WTC11 (cell line): ENCODE results near the gene POU5F1. TPM values are rescaled to one million over a fixed set of nuclear protein-coding genes. Genes with fewer than 3 reads are reported as not detected.

Experiments
- ATAC-seq: fragments of 200-7000 bp; cut with Tn5 transposase; 2 replicates; pipeline ENCODE4 v1.10.0; 2021; ENCODE audit warnings: mild to moderate bottlenecking, moderate library complexity
- CTCF ChIA-PET: fragments of 300-600 bp; sonication (Branson Sonifier 250); formaldehyde crosslinking; loops from one replicate; lab custom pipeline; 2021; ENCODE audit warnings: antibody characterized with exemption; lab: Charles Lee
- POLR2A ChIA-PET: fragments of 350-600 bp; sonication (Branson Sonifier 250); formaldehyde crosslinking; loops from one replicate; lab custom pipeline; 2021; ENCODE audit warnings: antibody characterized with exemption; lab: Charles Lee
- DNase-seq: peaks from one replicate; pipeline ENCODE4 v3.0.0; 2021; ENCODE audit warnings: low spot score
- H3K27ac Mint-ChIP-seq: 2 replicates; pipeline ENCODE4 v1.8.0; 2021; ENCODE audit warnings: mixed read lengths
- H3K27me3 Mint-ChIP-seq: 2 replicates; pipeline ENCODE4 v1.8.0; 2021; ENCODE audit warnings: low read depth, mild to moderate bottlenecking, moderate library complexity, mixed read lengths
- H3K36me3 Mint-ChIP-seq: 2 replicates; pipeline ENCODE4 v1.8.0; 2021; ENCODE audit warnings: mixed read lengths
- H3K4me1 Mint-ChIP-seq: 2 replicates; pipeline ENCODE4 v1.8.0; 2022; ENCODE audit warnings: mixed read lengths
- H3K4me3 Mint-ChIP-seq: 2 replicates; pipeline ENCODE4 v1.8.0; 2021; ENCODE audit warnings: mild to moderate bottlenecking, moderate library complexity, mixed read lengths
- H3K9me3 Mint-ChIP-seq: 2 replicates; pipeline ENCODE4 v1.8.0; 2021; ENCODE audit warnings: mixed read lengths
- ELF4 ChIP-seq: sonication (generic); formaldehyde crosslinking; IDR thresholded peaks from 2 replicates; pipeline ENCODE4 v1.8.1; 2022; ENCODE audit warnings: low read depth, mild to moderate bottlenecking, moderate library complexity, missing genetic modification reagents
- ETV6 ChIP-seq: sonication (generic); formaldehyde crosslinking; IDR thresholded peaks from 2 replicates; pipeline ENCODE4 v1.8.1; 2022; ENCODE audit warnings: mild to moderate bottlenecking, missing genetic modification reagents
- FOXJ3 ChIP-seq: sonication (generic); formaldehyde crosslinking; IDR thresholded peaks from 2 replicates; pipeline ENCODE4 v1.9.0; 2021; ENCODE audit warnings: missing genetic modification reagents, mild to moderate bottlenecking, borderline replicate concordance
- HMGA2 ChIP-seq: fragments of 250-450 bp; sonication (Bioruptor Pico); IDR thresholded peaks from 2 replicates; pipeline ENCODE4 v1.4.0; 2021; ENCODE audit warnings: mild to moderate bottlenecking, moderate library complexity
- MYBL2 ChIP-seq: sonication (generic); formaldehyde crosslinking; IDR thresholded peaks from 2 replicates; pipeline ENCODE4 v1.8.1; 2023; ENCODE audit warnings: mild to moderate bottlenecking, moderate library complexity, missing genetic modification reagents
- RELA ChIP-seq: sonication (generic); formaldehyde crosslinking; IDR thresholded peaks from 2 replicates; pipeline ENCODE4 v1.8.1; 2022; ENCODE audit warnings: missing genetic modification reagents, mild to moderate bottlenecking, borderline replicate concordance
- RORB ChIP-seq: fragments of 250-450 bp; sonication (Bioruptor Pico); IDR thresholded peaks from 2 replicates; pipeline ENCODE4 v1.9.0; 2021; ENCODE audit warnings: mild to moderate bottlenecking
- SMAD3 ChIP-seq: sonication (generic); formaldehyde crosslinking; IDR thresholded peaks from 2 replicates; pipeline ENCODE4 v1.8.0; 2022; ENCODE audit warnings: missing genetic modification reagents, mild to moderate bottlenecking, borderline replicate concordance
- SOX15 ChIP-seq: fragments of 250-450 bp; sonication (Bioruptor Pico); IDR thresholded peaks from 2 replicates; pipeline ENCODE4 v1.9.0; 2021; ENCODE audit warnings: mild to moderate bottlenecking
- TEAD4 ChIP-seq: sonication (generic); formaldehyde crosslinking; IDR thresholded peaks from 2 replicates; pipeline ENCODE4 v1.8.0; 2022; ENCODE audit warnings: mild to moderate bottlenecking, missing genetic modification reagents
- TP53 ChIP-seq: sonication (generic); formaldehyde crosslinking; IDR thresholded peaks from 2 replicates; pipeline ENCODE4 v1.8.1; 2023; ENCODE audit warnings: mild to moderate bottlenecking, missing genetic modification reagents
- ZBTB21 ChIP-seq: sonication (generic); formaldehyde crosslinking; IDR thresholded peaks from 2 replicates; pipeline ENCODE4 v1.8.1; 2023; ENCODE audit warnings: mild to moderate bottlenecking, missing genetic modification reagents, borderline replicate concordance
- ZNF232 ChIP-seq: sonication (generic); formaldehyde crosslinking; IDR thresholded peaks from 2 replicates; pipeline ENCODE4 v1.8.0; 2022; ENCODE audit warnings: mild to moderate bottlenecking, missing genetic modification reagents
- ZNF263 ChIP-seq: sonication (generic); formaldehyde crosslinking; IDR thresholded peaks from 2 replicates; pipeline ENCODE4 v1.8.1; 2022; ENCODE audit warnings: low read depth, mild to moderate bottlenecking, moderate library complexity, missing genetic modification reagents
- total RNA-seq: library from RNA; stranded (reverse); gene quantifications from 3 replicates; pipeline ENCODE4 v1.2.3, GENCODE V29; 2021
- TF ChIP-seq, protein P1 (sequence below): sonication (generic); formaldehyde crosslinking; IDR thresholded peaks from 2 replicates; pipeline ENCODE4 v1.8.1; 2022; ENCODE audit warnings: mild to moderate bottlenecking, moderate library complexity, missing genetic modification reagents
- TF ChIP-seq, protein P2 (sequence below): sonication (generic); formaldehyde crosslinking; IDR thresholded peaks from 2 replicates; pipeline ENCODE4 v1.8.0; 2022; ENCODE audit warnings: missing genetic modification reagents
- TF ChIP-seq, protein P3 (sequence below): fragments of 250-450 bp; sonication (Bioruptor Pico); IDR thresholded peaks from 2 replicates; pipeline ENCODE4 v1.8.0; 2021; ENCODE audit warnings: mild to moderate bottlenecking
- TF ChIP-seq, protein P4 (sequence below): sonication (generic); formaldehyde crosslinking; IDR thresholded peaks from 2 replicates; pipeline ENCODE4 v1.8.1; 2023; ENCODE audit warnings: mild to moderate bottlenecking, missing genetic modification reagents, moderate library complexity
- TF ChIP-seq, protein P5 (sequence below): sonication (generic); formaldehyde crosslinking; IDR thresholded peaks from 2 replicates; pipeline ENCODE4 v1.8.1; 2023; ENCODE audit warnings: mild to moderate bottlenecking, missing genetic modification reagents, moderate library complexity
- TF ChIP-seq, protein P6 (sequence below): sonication (generic); formaldehyde crosslinking; IDR thresholded peaks from 2 replicates; pipeline ENCODE4 v1.8.1; 2022; ENCODE audit warnings: missing genetic modification reagents, borderline replicate concordance
- TF ChIP-seq, protein P7 (sequence below): fragments of 250-450 bp; sonication (Bioruptor Pico); IDR thresholded peaks from 2 replicates; pipeline ENCODE4 v2.1.2; 2022; ENCODE audit warnings: mild to moderate bottlenecking, moderate library complexity
- TF ChIP-seq, protein P8 (sequence below): sonication (generic); formaldehyde crosslinking; IDR thresholded peaks from 2 replicates; pipeline ENCODE4 v1.8.0; 2022; ENCODE audit warnings: mild to moderate bottlenecking, missing genetic modification reagents

The POU5F1 gene
- total RNA-seq, 1 experiment from 2014 or later = 2,735 TPM

DNA sequence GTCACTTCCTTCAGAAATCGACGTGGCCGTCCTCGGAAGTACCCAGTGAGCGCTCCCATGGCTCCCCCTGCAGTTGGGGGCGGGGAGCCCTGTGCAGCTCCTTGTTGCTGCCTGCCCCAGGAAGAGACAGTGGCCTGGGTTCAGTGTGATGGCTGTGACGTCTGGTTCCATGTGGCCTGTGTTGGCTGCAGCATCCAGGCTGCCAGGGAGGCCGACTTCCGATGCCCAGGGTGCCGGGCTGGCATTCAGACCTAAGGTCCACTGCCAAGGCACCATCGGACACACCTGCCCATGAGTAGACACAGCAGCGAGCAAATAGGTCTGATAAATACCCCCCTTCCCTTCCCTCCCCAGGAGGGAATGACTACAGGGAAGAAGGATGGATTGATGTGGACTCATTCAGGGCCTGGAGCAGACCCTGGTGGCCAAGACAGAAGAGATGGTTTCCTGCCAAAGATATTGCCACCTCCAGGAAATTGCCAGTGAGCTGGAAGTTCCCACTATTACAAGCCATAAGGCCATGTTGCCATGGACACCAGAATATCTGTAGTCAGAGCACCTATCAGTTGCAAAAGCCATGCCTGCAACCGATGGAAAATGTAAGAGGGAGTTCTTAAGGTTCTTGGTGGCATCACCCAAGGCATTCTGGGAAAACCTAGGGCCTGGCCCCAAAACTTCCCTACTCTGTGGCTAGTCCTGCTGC is 7.9 kb downstream of the POU5F1 start (continued):
- TF ChIP-seq, protein P1, sequence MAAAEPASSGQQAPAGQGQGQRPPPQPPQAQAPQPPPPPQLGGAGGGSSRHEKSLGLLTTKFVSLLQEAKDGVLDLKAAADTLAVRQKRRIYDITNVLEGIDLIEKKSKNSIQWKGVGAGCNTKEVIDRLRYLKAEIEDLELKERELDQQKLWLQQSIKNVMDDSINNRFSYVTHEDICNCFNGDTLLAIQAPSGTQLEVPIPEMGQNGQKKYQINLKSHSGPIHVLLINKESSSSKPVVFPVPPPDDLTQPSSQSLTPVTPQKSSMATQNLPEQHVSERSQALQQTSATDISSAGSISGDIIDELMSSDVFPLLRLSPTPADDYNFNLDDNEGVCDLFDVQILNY (CRISPR knock-in tag) = no peak
- TF ChIP-seq ETV6 (CRISPR knock-in tag) (0 out of 2 replicates have a peak, but pooled peaks have one; percentile 50), RORB (CRISPR knock-in tag) (no peak), TP53 (CRISPR knock-in tag) (no peak), MYBL2 (CRISPR knock-in tag) (0 out of 2 replicates have a peak, but pooled peaks have one; percentile 9), ZBTB21 (0 out of 2 replicates have a peak, but pooled peaks have one; percentile 40), SMAD3 (CRISPR knock-in tag) (no peak)
- TF ChIP-seq, protein P2, sequence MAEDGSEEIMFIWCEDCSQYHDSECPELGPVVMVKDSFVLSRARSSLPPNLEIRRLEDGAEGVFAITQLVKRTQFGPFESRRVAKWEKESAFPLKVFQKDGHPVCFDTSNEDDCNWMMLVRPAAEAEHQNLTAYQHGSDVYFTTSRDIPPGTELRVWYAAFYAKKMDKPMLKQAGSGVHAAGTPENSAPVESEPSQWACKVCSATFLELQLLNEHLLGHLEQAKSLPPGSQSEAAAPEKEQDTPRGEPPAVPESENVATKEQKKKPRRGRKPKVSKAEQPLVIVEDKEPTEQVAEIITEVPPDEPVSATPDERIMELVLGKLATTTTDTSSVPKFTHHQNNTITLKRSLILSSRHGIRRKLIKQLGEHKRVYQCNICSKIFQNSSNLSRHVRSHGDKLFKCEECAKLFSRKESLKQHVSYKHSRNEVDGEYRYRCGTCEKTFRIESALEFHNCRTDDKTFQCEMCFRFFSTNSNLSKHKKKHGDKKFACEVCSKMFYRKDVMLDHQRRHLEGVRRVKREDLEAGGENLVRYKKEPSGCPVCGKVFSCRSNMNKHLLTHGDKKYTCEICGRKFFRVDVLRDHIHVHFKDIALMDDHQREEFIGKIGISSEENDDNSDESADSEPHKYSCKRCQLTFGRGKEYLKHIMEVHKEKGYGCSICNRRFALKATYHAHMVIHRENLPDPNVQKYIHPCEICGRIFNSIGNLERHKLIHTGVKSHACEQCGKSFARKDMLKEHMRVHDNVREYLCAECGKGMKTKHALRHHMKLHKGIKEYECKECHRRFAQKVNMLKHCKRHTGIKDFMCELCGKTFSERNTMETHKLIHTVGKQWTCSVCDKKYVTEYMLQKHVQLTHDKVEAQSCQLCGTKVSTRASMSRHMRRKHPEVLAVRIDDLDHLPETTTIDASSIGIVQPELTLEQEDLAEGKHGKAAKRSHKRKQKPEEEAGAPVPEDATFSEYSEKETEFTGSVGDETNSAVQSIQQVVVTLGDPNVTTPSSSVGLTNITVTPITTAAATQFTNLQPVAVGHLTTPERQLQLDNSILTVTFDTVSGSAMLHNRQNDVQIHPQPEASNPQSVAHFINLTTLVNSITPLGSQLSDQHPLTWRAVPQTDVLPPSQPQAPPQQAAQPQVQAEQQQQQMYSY (CRISPR knock-in tag) = no peak
- TF ChIP-seq, protein P3, sequence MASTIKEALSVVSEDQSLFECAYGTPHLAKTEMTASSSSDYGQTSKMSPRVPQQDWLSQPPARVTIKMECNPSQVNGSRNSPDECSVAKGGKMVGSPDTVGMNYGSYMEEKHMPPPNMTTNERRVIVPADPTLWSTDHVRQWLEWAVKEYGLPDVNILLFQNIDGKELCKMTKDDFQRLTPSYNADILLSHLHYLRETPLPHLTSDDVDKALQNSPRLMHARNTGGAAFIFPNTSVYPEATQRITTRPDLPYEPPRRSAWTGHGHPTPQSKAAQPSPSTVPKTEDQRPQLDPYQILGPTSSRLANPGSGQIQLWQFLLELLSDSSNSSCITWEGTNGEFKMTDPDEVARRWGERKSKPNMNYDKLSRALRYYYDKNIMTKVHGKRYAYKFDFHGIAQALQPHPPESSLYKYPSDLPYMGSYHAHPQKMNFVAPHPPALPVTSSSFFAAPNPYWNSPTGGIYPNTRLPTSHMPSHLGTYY (CRISPR knock-in tag) = no peak
- TF ChIP-seq, protein P4, sequence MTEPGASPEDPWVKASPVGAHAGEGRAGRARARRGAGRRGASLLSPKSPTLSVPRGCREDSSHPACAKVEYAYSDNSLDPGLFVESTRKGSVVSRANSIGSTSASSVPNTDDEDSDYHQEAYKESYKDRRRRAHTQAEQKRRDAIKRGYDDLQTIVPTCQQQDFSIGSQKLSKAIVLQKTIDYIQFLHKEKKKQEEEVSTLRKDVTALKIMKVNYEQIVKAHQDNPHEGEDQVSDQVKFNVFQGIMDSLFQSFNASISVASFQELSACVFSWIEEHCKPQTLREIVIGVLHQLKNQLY (CRISPR knock-in tag) = no peak

DNA sequence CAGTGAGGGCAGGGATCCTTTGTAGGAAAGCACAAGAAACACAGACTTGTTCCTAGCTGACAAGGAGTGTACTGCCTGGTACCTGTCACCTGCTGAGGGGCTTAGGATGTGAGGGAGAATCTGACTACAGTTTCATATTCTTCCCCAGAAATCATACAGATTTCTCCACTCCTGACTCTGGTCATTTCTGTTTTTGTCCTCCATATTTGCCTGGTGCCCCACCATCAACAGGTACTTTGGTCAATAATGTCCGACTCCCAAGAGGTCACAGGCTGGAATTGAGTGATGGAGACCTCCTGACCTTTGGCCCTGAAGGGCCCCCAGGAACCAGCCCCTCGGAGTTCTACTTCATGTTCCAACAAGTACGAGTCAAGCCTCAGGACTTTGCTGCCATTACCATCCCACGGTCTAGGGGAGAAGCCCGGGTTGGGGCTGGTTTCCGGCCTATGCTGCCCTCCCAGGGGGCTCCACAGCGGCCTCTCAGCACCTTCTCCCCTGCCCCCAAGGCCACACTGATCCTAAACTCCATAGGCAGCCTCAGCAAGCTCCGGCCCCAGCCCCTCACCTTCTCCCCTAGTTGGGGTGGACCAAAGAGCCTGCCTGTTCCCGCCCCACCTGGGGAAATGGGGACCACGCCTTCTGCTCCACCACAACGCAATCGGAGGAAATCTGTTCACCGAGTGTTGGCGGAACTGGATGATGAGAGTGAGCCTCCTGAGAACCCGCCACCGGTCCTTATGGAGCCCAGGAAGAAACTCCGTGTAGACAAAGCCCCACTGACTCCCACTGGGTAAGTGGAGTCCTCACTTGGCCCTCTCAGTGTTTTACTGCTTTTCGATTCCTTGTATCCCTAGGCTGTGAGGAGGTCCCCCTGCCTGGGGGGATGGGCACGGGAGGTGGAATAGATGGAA is 9.0 kb downstream of the POU5F1 start:
- H3K4me3 Mint-ChIP-seq = no peak overlapping the region
- no peak for DNase-seq
- CTCF ChIA-PET = interaction anchor here (1.0 to 3.0 kb wide), 3 partner anchors 9 to 205 kb away, joined by 4 to 16 read pairs (median 6); no protein-coding TSS in a partner anchor
- H3K4me1 Mint-ChIP-seq = peaks cover 59% of the 10 kb centered on the region
- no peaks in the 10 kb centered on the region for H3K9me3 Mint-ChIP-seq
- H3K36me3 Mint-ChIP-seq = peaks cover 44% of the 10 kb centered on the region
- H3K27ac Mint-ChIP-seq = peak overlapping the region; percentile 72
- H3K27me3 Mint-ChIP-seq = no peaks in the 10 kb centered on the region
- no peak for ATAC-seq
- POLR2A ChIA-PET = interaction anchor here (0.7 to 3.6 kb wide), 3 partner anchors 11 to 32 kb away, joined by 5 to 44 read pairs (median 8); no protein-coding TSS in a partner anchor
- TF ChIP-seq SOX15 (CRISPR knock-in tag) (no peak), TEAD4 (no peak), ETV6 (CRISPR knock-in tag) (no peak), RORB (CRISPR knock-in tag) (no peak), ELF4 (CRISPR knock-in tag) (no peak), RELA (no peak), HMGA2 (CRISPR knock-in tag) (no peak), FOXJ3 (CRISPR knock-in tag) (no peak), ZNF263 (CRISPR knock-in tag) (no peak), ZNF232 (CRISPR knock-in tag) (no peak)
- TF ChIP-seq, protein P5, sequence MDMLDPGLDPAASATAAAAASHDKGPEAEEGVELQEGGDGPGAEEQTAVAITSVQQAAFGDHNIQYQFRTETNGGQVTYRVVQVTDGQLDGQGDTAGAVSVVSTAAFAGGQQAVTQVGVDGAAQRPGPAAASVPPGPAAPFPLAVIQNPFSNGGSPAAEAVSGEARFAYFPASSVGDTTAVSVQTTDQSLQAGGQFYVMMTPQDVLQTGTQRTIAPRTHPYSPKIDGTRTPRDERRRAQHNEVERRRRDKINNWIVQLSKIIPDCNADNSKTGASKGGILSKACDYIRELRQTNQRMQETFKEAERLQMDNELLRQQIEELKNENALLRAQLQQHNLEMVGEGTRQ (CRISPR knock-in tag) = no peak
- TF ChIP-seq, protein P6, sequence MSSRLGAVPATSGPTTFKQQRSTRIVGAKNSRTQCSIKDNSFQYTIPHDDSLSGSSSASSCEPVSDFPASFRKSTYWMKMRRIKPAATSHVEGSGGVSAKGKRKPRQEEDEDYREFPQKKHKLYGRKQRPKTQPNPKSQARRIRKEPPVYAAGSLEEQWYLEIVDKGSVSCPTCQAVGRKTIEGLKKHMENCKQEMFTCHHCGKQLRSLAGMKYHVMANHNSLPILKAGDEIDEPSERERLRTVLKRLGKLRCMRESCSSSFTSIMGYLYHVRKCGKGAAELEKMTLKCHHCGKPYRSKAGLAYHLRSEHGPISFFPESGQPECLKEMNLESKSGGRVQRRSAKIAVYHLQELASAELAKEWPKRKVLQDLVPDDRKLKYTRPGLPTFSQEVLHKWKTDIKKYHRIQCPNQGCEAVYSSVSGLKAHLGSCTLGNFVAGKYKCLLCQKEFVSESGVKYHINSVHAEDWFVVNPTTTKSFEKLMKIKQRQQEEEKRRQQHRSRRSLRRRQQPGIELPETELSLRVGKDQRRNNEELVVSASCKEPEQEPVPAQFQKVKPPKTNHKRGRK (CRISPR knock-in tag) = no peak
- TF ChIP-seq, protein P7, sequence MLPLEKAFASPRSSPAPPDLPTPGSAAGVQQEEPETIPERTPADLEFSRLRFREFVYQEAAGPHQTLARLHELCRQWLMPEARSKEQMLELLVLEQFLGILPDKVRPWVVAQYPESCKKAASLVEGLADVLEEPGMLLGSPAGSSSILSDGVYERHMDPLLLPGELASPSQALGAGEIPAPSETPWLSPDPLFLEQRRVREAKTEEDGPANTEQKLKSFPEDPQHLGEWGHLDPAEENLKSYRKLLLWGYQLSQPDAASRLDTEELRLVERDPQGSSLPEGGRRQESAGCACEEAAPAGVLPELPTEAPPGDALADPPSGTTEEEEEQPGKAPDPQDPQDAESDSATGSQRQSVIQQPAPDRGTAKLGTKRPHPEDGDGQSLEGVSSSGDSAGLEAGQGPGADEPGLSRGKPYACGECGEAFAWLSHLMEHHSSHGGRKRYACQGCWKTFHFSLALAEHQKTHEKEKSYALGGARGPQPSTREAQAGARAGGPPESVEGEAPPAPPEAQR (CRISPR knock-in tag) = no peak
- TF ChIP-seq, protein P8, sequence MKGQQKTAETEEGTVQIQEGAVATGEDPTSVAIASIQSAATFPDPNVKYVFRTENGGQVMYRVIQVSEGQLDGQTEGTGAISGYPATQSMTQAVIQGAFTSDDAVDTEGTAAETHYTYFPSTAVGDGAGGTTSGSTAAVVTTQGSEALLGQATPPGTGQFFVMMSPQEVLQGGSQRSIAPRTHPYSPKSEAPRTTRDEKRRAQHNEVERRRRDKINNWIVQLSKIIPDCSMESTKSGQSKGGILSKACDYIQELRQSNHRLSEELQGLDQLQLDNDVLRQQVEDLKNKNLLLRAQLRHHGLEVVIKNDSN (CRISPR knock-in tag) = no peak
